ENCODE measurements around the gene PDZD2.

DNA sequence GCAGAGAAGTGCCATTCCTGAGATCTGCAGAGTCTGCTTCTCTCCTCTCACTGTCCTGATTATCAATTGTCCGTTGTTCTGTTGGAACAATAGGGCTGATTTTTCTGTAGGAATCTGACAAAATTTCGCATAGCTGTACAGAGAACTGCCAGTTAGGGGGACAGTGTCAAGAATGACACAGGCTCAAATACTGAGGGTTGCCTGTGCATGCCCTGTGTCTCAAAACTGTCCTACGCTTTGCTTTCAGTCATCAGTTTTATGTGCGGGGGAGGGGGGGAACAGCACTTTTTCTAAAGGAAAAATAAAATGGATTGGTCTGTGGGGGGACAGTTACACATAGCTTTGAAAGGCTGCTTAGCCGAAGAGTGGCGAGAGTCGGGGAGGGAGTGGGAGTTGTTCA is 248.6 kb downstream of the PDZD2 start:
- no peak for TF ChIP-seq POLR2AphosphoS5 (IDR thresholded peaks at IDR 0.05)
- TF ChIP-seq, protein P1, sequence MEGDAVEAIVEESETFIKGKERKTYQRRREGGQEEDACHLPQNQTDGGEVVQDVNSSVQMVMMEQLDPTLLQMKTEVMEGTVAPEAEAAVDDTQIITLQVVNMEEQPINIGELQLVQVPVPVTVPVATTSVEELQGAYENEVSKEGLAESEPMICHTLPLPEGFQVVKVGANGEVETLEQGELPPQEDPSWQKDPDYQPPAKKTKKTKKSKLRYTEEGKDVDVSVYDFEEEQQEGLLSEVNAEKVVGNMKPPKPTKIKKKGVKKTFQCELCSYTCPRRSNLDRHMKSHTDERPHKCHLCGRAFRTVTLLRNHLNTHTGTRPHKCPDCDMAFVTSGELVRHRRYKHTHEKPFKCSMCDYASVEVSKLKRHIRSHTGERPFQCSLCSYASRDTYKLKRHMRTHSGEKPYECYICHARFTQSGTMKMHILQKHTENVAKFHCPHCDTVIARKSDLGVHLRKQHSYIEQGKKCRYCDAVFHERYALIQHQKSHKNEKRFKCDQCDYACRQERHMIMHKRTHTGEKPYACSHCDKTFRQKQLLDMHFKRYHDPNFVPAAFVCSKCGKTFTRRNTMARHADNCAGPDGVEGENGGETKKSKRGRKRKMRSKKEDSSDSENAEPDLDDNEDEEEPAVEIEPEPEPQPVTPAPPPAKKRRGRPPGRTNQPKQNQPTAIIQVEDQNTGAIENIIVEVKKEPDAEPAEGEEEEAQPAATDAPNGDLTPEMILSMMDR (IDR thresholded peaks at IDR 0.05), result no peak
- TF ChIP-seq EP300 (IDR thresholded peaks at IDR 0.05), result no peak

Data from stomach (tissue), 4 donors.